Fibroblast of lung (primary cell): ENCODE results near the gene S100B. TPM values are rescaled to one million over a fixed set of nuclear protein-coding genes. Genes with fewer than 3 reads are reported as not detected.

Experiments
- DNase-seq, 2 donors: peaks; one replicate each; pipeline versions ENCODE4 v3.0.0 to v3.0.0-alpha.2; 2010; ENCODE audit warnings: low read depth in 2 of 2
- H2AFZ ChIP-seq: 2 replicates; pipeline ENCODE4 v1.5.1; 2012; ENCODE audit warnings: low read length, control low read depth, inconsistent platforms
- H3K27ac ChIP-seq: 2 replicates; pipeline ENCODE4 v1.5.1; 2011; ENCODE audit warnings: low read length, control low read depth; ENCODE audit not compliant: insufficient read depth
- H3K27me3 ChIP-seq: 2 replicates; pipeline ENCODE4 v1.5.1; 2011; ENCODE audit warnings: mild to moderate bottlenecking, low read length; ENCODE audit not compliant: control insufficient read depth, insufficient read depth
- H3K36me3 ChIP-seq: 2 replicates; pipeline ENCODE4 v1.5.1; 2011; ENCODE audit warnings: low read length; ENCODE audit not compliant: control insufficient read depth, insufficient read depth
- H3K4me1 ChIP-seq: 2 replicates; pipeline ENCODE4 v1.5.1; 2011; ENCODE audit warnings: low read length; ENCODE audit not compliant: control insufficient read depth, insufficient read depth; ENCODE audit errors: extremely low read depth
- H3K4me2 ChIP-seq: 2 replicates; pipeline ENCODE4 v1.5.1; 2011; ENCODE audit warnings: low read length, control low read depth; ENCODE audit not compliant: insufficient read depth; ENCODE audit errors: extremely low read depth
- H3K4me3 ChIP-seq, 4 experiments: fragments of 200-600 bp in 1 of 4; sonication (generic) in 1 of 4; replicated peaks in 1 of 4; 2 replicates each; pipeline ENCODE4 v1.5.1; 2011 to 2016; ENCODE audit warnings: low read length in 4 of 4, low read depth in 3 of 4, mild to moderate bottlenecking in 3 of 4, control low read depth in 2 of 4, inconsistent platforms in 1 of 4, mixed read lengths in 1 of 4; ENCODE audit not compliant: insufficient read depth in 1 of 4; ENCODE audit errors: control extremely low read depth in 1 of 4
- H3K79me2 ChIP-seq: 2 replicates; pipeline ENCODE4 v1.5.1; 2012; ENCODE audit warnings: mild to moderate bottlenecking, low read length, inconsistent platforms; ENCODE audit not compliant: control insufficient read depth, insufficient read depth
- H3K9ac ChIP-seq: 2 replicates; pipeline ENCODE4 v1.5.1; 2011; ENCODE audit warnings: mild to moderate bottlenecking, low read length, control low read depth; ENCODE audit not compliant: insufficient read depth
- H3K9me3 ChIP-seq: 2 replicates; pipeline ENCODE4 v1.5.1; 2012; ENCODE audit warnings: low read depth, low read length; ENCODE audit not compliant: control insufficient read depth, insufficient read depth
- H4K20me1 ChIP-seq: 2 replicates; pipeline ENCODE4 v1.5.1; 2011; ENCODE audit warnings: low read length; ENCODE audit not compliant: control insufficient read depth, insufficient read depth; ENCODE audit errors: extremely low read depth
- EZH2 ChIP-seq: IDR thresholded peaks from 2 replicates; pipeline ENCODE4 v1.5.1; 2012; ENCODE audit warnings: low read length, control low read depth, mild to moderate bottlenecking; ENCODE audit errors: missing control alignments
- polyA plus RNA-seq, 2 donors: library from polyadenylated mRNA; depleted of rRNA in 1 of 2; stranded (reverse) in 1 of 2; unstranded in 1 of 2; fragments of >200 nt; gene quantifications; 2 replicates each; pipeline ENCODE4 v1.2.1, GENCODE V29; 2011 to 2012; ENCODE audit warnings: missing spikeins in 1 of 2
- total RNA-seq: library from RNA; depleted of rRNA; stranded (reverse); fragments of >200 nt; gene quantifications from 2 replicates; pipeline ENCODE4 v1.2.1, GENCODE V29; 2014
- TF ChIP-seq, protein P1 (sequence below), 2 donors: IDR thresholded peaks in 1 of 2; conservative IDR thresholded peaks in 1 of 2; 1 replicate in 1 of 2; 2 replicates in 1 of 2; pipeline ENCODE4 v1.5.1; 2011 to 2012; ENCODE audit warnings: low read length in 2 of 2, control low read depth in 1 of 2, inconsistent platforms in 1 of 2, low read depth in 1 of 2, mild to moderate bottlenecking in 1 of 2

S100B gene
- total and polyA plus RNA-seq, 2 donors (not counting 1 experiment from before 2014, with no cell fraction given), result 2.7 TPM; not detected in 1

DNA sequence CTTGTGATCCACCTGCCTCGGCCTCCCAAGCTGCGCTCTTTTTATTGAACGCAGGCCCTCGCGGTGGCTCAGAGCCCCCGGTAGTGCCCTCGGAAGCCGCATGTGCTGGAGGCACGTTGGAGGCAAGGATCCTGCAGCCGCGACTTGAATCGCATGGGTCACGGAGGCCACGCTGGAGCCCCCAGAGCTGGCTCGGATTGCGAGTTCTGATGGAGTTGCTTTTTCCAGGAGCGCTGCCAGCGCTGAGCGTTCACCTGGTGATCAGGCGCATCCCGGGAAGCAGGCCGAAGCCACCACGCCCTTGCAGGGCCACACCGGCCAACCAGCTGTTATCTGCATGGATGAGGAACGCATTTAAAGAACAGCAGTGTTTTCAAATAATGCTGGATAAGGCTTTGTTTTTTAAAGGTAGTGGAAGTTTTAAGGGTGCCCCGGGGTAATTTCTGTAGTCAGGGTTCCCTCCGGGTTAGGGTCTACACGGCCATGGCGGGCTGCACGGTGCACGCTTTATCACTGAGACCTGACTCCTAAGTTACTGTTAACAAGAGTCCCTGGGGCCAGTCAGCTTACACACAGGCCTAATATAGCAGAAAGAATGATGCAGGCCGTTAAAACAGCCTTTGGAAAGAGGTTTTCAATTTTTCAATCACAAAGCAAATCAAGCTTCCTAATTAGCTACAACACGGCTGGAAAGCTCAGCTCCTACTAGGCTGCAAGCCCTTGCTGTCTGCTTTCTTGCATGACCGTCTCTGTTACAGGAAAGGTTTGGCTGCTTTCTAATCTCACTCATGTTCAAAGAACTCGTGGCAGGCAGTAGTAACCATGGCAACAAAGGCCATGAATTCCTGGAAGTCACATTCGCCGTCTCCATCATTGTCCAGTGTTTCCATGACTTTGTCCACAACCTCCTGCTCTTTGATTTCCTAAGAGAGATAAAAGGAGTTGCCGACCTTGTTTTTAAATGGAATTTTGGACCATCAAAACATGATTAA lies 6.0 kb downstream of the S100B start:
- H3K79me2 ChIP-seq, result no peaks in the 10 kb centered on the region
- peak overlapping the region; percentile 37 for H3K4me2 ChIP-seq
- no peak overlapping the region for H3K4me3 ChIP-seq
- no peak overlapping the region for H3K9ac ChIP-seq
- H4K20me1 ChIP-seq, result no peaks in the 10 kb centered on the region
- no peaks in the 10 kb centered on the region for H3K27me3 ChIP-seq
- no peak overlapping the region for H3K27ac ChIP-seq
- peak; percentile 81 to 94 for DNase-seq
- H2AFZ ChIP-seq, result no peak overlapping the region
- peaks cover 2% of the 10 kb centered on the region for H3K4me1 ChIP-seq
- H3K36me3 ChIP-seq, result no peaks in the 10 kb centered on the region
- no peaks in the 10 kb centered on the region for H3K9me3 ChIP-seq
- TF ChIP-seq, protein P1, sequence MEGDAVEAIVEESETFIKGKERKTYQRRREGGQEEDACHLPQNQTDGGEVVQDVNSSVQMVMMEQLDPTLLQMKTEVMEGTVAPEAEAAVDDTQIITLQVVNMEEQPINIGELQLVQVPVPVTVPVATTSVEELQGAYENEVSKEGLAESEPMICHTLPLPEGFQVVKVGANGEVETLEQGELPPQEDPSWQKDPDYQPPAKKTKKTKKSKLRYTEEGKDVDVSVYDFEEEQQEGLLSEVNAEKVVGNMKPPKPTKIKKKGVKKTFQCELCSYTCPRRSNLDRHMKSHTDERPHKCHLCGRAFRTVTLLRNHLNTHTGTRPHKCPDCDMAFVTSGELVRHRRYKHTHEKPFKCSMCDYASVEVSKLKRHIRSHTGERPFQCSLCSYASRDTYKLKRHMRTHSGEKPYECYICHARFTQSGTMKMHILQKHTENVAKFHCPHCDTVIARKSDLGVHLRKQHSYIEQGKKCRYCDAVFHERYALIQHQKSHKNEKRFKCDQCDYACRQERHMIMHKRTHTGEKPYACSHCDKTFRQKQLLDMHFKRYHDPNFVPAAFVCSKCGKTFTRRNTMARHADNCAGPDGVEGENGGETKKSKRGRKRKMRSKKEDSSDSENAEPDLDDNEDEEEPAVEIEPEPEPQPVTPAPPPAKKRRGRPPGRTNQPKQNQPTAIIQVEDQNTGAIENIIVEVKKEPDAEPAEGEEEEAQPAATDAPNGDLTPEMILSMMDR (conservative IDR thresholded peaks at IDR 0.05 in 1 of 2, IDR thresholded peaks at IDR 0.05 in 1 of 2; ENCODE audit: low read depth in 1 of 2, low read length in 2 of 2), result no peak
- TF ChIP-seq EZH2, result no peak

DNA sequence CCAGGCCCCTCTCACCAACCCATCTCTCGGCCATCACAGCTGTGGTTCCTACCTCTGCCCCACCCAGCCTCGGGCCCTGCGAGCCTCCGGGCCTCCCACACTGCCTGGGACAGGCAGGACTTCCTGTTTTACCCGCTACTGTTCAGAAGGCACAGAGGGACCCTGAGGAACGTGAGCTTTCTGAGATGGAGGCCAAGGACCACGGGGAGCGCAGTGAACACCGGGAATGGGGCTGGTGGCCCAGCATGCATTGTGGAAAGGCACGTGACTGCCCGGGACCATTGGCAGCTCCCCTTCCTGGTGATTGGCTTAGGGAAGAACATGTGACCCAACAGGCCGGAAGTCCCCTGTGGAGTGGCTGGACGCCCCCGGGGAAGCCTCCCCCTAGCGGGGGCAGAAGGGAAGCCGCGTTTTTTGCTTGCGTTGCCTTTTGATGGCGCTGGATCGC lies 7.0 kb downstream of the S100B start:
- DNase-seq, result no peak
- Histone ChIP-seq H3K79me2 (no peaks in the 10 kb centered on the region), H3K4me3 (no peak overlapping the region), H4K20me1 (no peaks in the 10 kb centered on the region), H3K27me3 (no peaks in the 10 kb centered on the region), H3K9ac (no peak overlapping the region), H3K9me3 (no peaks in the 10 kb centered on the region), H3K36me3 (no peaks in the 10 kb centered on the region), H3K4me2 (no peak overlapping the region), H3K4me1 (peaks cover 2% of the 10 kb centered on the region), H2AFZ (no peak overlapping the region), H3K27ac (no peak overlapping the region)
- TF ChIP-seq, protein P1 (conservative IDR thresholded peaks at IDR 0.05 in 1 of 2, IDR thresholded peaks at IDR 0.05 in 1 of 2; ENCODE audit: low read depth in 1 of 2, low read length in 2 of 2), result no peak
- no peak for TF ChIP-seq EZH2

DNA sequence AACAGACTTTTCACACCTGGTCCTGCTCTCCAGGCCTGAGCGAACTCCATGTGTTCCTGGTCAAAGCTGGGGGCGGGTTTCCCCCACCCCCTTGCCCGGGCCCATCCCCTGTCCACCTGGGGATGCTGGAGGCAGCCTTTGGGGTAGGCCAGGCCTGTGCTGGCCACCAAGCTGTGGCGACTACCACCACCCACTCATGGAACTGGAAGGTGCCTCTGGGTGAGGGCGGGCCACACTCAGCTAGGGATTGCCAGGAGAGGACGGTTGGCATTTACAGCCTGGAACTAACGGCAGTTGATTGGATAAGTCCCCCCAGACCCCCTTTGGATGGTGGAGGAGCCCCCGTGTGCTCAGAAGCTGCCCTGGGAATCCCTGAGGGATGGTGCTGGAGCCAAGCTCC lies 7.9 kb downstream of the S100B start:
- no peak for DNase-seq

More for the DNA sequence above, 7.9 kb downstream of the S100B start:
- TF ChIP-seq, protein P1 (conservative IDR thresholded peaks at IDR 0.05 in 1 of 2, IDR thresholded peaks at IDR 0.05 in 1 of 2; ENCODE audit: low read depth in 1 of 2, low read length in 2 of 2), result no peak
- TF ChIP-seq EZH2, result no peak
- Histone ChIP-seq H2AFZ (no peak overlapping the region), H3K9ac (no peak overlapping the region), H3K36me3 (no peaks in the 10 kb centered on the region), H3K9me3 (no peaks in the 10 kb centered on the region), H3K79me2 (no peaks in the 10 kb centered on the region), H3K27ac (no peak overlapping the region), H3K27me3 (no peaks in the 10 kb centered on the region), H4K20me1 (no peaks in the 10 kb centered on the region), H3K4me3 (no peak overlapping the region), H3K4me1 (peaks cover 2% of the 10 kb centered on the region), H3K4me2 (no peak overlapping the region)
